Tibial artery (tissue), 4 donors: Measurements from ENCODE around the gene TTLL5.
A peak's percentile ranks its signal among the peaks of the same experiment; 100 is the strongest.

ENCODE experiments used
- DNase-seq, 2 donors: peaks; one replicate each; pipeline ENCODE4 v3.0.0-alpha.2; 2019
- H3K27ac ChIP-seq, 2 donors: fragments of 200-600 bp; sonication (generic) in 1 of 2; 1 replicate in 1 of 2; 2 replicates in 1 of 2; pipeline ENCODE4 v1.5.1; 2018 to 2019; ENCODE audit warnings: mild to moderate bottlenecking in 1 of 2
- H3K27me3 ChIP-seq, 2 donors: fragments of 200-600 bp; sonication (generic) in 1 of 2; one replicate each; pipeline versions ENCODE4 v1.5.1 to v1.6.0; 2016 to 2019
- H3K36me3 ChIP-seq, 3 donors: fragments of 200-600 bp; sonication (generic) in 2 of 3; one replicate each; pipeline ENCODE4 v1.5.1; 2016 to 2019; ENCODE audit warnings: mild to moderate bottlenecking in 2 of 3
- H3K4me1 ChIP-seq, 4 donors: fragments of 200-600 bp; sonication (generic) in 2 of 4; 1 replicate in 3 of 4; 2 replicates in 1 of 4; pipeline ENCODE4 v1.5.1; 2016 to 2019
- H3K4me3 ChIP-seq, 2 donors: fragments of 200-600 bp; sonication (generic) in 1 of 2; 1 replicate in 1 of 2; 2 replicates in 1 of 2; pipeline ENCODE4 v1.5.1; 2018 to 2019; ENCODE audit warnings: mild to moderate bottlenecking in 2 of 2
- H3K9me3 ChIP-seq, 3 donors: fragments of 200-600 bp; sonication (generic) in 1 of 3; one replicate each; pipeline ENCODE4 v1.5.1; 2016 to 2019
- intact Hi-C: fragments of 100-400 bp; cut with DNase I; formaldehyde crosslinking; loops from one replicate; pipeline ENCODE4 v1.15.0; 2023; ENCODE audit warnings: low total_unique reads
- TF ChIP-seq, protein P1 (sequence below), 2 experiments: fragments of 200-600 bp in 1 of 2; fragments of 450-650 bp in 1 of 2; IDR thresholded peaks; one replicate each; pipeline ENCODE4 v1.5.1; 2017 to 2019; ENCODE audit warnings: antibody characterized with exemption in 2 of 2, mild to moderate bottlenecking in 1 of 2, moderate library complexity in 1 of 2

The TTLL5 gene

DNA sequence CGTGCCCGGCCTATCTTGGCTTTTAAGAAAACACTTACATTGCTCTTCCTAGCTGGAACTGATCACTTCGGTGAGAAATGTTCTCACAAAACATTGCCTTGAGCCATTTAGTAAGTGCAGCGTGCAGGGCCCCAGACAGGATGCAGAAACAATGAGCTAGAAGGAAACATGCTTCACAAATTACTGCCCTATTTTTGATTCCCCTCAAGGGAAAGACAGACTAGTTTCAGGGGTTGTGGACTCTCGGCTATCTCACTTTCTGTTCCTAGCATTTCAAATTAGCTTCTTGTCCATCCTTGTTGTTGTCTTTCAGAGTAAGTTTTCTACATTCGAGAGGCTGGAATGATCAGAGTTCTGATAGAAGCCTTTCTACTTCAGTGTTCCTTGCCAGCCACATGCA is 299.2 kb downstream of the TTLL5 start:
- H3K4me1 ChIP-seq, result no peaks in the 10 kb centered on the region
- H3K36me3 ChIP-seq, result peaks cover 36 to 83% (median 73%) of the 10 kb centered on the region in 3 donors
- H3K27ac ChIP-seq, result no peak overlapping the region
- TF ChIP-seq, protein P1, sequence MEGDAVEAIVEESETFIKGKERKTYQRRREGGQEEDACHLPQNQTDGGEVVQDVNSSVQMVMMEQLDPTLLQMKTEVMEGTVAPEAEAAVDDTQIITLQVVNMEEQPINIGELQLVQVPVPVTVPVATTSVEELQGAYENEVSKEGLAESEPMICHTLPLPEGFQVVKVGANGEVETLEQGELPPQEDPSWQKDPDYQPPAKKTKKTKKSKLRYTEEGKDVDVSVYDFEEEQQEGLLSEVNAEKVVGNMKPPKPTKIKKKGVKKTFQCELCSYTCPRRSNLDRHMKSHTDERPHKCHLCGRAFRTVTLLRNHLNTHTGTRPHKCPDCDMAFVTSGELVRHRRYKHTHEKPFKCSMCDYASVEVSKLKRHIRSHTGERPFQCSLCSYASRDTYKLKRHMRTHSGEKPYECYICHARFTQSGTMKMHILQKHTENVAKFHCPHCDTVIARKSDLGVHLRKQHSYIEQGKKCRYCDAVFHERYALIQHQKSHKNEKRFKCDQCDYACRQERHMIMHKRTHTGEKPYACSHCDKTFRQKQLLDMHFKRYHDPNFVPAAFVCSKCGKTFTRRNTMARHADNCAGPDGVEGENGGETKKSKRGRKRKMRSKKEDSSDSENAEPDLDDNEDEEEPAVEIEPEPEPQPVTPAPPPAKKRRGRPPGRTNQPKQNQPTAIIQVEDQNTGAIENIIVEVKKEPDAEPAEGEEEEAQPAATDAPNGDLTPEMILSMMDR (IDR thresholded peaks at IDR 0.05), result no peak
- DNase-seq, result no peak
- H3K9me3 ChIP-seq, result no peaks in the 10 kb centered on the region
- no peak overlapping the region for H3K4me3 ChIP-seq
- H3K27me3 ChIP-seq, result no peaks in the 10 kb centered on the region
- intact Hi-C loops, result no loop called here

DNA sequence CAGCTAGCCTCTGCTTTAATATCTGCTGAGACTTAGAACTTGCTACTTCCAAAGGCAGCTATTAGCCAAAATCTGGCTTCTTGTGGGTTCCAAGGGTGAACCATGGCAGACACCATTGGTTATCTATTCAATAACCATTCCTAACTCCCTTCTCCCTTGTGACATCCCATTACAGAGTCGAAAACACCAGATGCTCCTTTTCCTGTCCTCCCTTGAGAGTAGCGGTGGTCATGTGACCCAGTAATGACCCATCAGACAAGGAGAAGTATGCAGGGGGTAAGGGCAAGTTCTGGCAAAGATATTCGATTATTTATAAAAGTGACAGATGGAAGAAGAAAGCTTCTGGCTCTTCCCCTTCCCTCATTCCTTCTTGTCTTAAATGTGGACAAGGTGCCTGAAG is 300.6 kb downstream of the TTLL5 start:
- H3K9me3 ChIP-seq, result no peaks in the 10 kb centered on the region
- intact Hi-C loops, result no loop called here
- DNase-seq, result no peak
- peaks cover 47 to 89% (median 87%) of the 10 kb centered on the region in 3 donors for H3K36me3 ChIP-seq
- TF ChIP-seq, protein P1 (IDR thresholded peaks at IDR 0.05), result no peak
- H3K4me1 ChIP-seq, result no peaks in the 10 kb centered on the region
- H3K27me3 ChIP-seq, result no peaks in the 10 kb centered on the region
- H3K4me3 ChIP-seq, result no peak overlapping the region
- no peak overlapping the region for H3K27ac ChIP-seq

DNA sequence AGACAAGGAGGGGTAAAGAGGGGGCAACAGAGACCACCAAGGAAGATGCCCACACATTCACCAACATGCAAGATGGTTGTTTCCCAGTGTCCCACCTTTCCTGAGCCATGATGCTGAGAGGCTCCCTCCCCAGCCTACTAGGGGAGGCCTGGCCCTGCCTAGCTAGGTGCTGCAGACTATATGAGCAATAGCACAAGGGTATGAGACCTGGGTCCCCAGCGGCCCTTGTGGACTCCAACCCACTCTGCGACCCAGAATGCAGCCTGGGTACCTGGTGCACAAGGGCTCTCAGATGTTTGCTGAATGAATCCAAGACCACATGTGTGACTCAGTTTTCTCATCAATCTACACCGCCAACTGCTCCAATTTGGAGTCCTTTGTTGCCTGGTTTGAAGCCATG is 306.8 kb downstream of the TTLL5 start:
- intact Hi-C loops, result no loop called here
- Histone ChIP-seq H3K4me3 (no peak overlapping the region), H3K4me1 (peaks cover 0 to 10% (median 3%) of the 10 kb centered on the region in 4 donors), H3K27me3 (no peaks in the 10 kb centered on the region), H3K36me3 (peaks cover 37 to 84% (median 57%) of the 10 kb centered on the region in 3 donors), H3K9me3 (no peaks in the 10 kb centered on the region), H3K27ac (no peak overlapping the region)
- no peak for DNase-seq
- TF ChIP-seq, protein P1 (IDR thresholded peaks at IDR 0.05), result no peak

DNA sequence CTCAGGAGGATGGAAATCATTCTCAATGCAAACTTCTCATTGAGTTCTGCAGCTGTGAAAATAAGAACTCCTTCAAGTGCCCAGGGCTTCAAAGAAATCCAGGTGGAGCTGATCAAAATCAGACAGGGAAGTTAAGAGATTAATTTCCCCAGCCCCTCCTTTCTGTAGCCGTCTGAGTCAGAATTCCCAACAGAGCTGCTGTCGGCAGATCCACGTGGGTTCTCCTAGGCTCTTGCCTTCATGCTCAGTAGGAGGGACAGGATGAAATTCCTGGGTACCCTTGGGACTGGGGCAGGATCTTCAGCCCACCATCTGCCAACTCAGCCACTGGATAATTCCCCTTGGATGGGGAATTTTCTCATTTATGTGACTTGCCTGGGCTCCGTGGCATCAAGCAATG is 307.4 kb downstream of the TTLL5 start:
- TF ChIP-seq, protein P1 (IDR thresholded peaks at IDR 0.05), result no peak
- H3K27me3 ChIP-seq, result no peaks in the 10 kb centered on the region
- intact Hi-C loops, result no loop called here
- H3K4me3 ChIP-seq, result no peak overlapping the region
- peak; percentile 52 to 69 for DNase-seq
- H3K36me3 ChIP-seq, result peaks cover 31 to 78% (median 52%) of the 10 kb centered on the region in 3 donors
- H3K4me1 ChIP-seq, result peaks cover 0 to 10% (median 3%) of the 10 kb centered on the region in 4 donors
- peak overlapping the region; percentile 26 to 31 for H3K27ac ChIP-seq
- no peaks in the 10 kb centered on the region for H3K9me3 ChIP-seq

DNA sequence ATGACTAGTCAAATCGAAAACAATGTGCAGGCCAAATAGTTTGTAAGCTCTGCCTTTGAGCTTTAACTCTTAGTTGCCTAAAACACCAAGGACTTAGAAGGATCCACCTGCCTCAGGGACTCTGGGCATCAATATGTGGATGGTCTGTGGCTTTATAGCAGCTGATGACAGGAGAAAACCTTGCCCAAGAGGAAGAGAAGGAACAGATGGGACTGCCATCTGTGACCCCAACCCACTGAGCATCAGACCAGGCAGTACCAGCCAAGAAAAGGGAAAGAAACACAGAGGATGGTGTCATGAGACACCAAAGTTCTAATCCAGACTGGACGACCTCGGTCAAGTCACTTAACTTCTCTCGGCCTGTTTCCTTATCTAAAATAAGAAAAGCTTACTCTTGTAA is 308.1 kb downstream of the TTLL5 start:
- intact Hi-C loops, result no loop called here
- peak overlapping the region; percentile 26 to 31 for H3K27ac ChIP-seq

More for the DNA sequence above, 308.1 kb downstream of the TTLL5 start:
- H3K4me3 ChIP-seq, result no peak overlapping the region
- peaks cover 0 to 10% (median 3%) of the 10 kb centered on the region in 4 donors for H3K4me1 ChIP-seq
- TF ChIP-seq, protein P1 (IDR thresholded peaks at IDR 0.05), result no peak
- H3K9me3 ChIP-seq, result no peaks in the 10 kb centered on the region
- no peaks in the 10 kb centered on the region for H3K27me3 ChIP-seq
- peaks cover 27 to 71% (median 45%) of the 10 kb centered on the region in 3 donors for H3K36me3 ChIP-seq
- no peak for DNase-seq
